Cerebellar nuclear complex (tissue), 1 donor: ENCODE results near the gene FAT1.

Source experiments
- DNase-seq, 2 experiments: peaks; one replicate each; lab custom pipeline; 2025; lab: John Stamatoyannopoulos, UW

Gene FAT1

DNA sequence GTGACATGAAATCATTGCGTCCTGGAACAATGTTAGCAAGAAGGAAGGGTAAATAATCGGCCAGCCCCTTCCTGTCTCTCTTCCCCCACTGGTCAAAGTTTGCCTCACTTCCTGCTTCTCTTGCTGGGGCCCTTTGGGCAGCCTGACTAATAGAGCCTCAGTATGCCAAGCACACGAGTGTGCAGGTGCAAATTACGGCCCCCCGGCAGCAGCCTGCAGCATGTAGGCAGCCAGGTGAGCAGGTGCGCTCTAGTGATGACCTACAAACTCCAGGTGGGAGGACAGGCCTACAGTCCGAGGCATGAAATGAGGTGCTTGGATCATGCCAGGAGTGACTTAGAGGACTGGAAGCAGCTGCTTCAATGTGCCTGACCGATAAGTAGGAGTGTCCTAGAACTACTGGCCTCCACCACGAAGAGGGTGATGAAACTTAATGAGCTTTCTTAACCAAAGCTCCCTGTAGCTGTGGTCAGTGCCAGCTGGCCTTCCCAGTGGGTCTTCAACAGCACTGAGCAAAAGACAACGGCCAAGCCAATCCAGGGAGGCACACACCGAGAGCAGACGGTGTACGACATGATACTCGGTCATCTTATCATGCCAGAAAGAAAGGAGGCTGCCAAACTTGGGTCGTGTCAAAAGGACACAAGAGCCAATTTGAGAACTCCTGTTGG lies 26.1 kb upstream of the FAT1 start:
- DNase-seq, result no peak

DNA sequence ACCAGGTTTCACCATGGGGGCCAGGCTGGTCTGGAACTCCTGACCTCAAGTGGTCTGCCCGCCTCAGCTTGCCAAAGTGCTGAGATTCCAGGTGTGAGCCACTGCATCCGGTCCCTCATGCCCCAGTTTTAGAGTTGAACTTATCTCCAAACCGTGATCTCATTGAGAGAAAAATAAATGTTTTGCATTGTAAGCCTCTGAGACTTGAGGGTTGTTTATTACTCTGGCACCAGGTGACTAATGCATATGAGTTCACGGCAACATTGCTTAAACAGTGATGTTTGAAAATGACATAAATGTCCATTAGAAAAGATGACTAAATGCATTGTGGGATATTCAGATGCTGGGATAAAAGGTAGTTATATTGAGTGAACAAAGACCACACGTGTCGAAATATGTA lies 22.9 kb upstream of the FAT1 start:
- no peak for DNase-seq

DNA sequence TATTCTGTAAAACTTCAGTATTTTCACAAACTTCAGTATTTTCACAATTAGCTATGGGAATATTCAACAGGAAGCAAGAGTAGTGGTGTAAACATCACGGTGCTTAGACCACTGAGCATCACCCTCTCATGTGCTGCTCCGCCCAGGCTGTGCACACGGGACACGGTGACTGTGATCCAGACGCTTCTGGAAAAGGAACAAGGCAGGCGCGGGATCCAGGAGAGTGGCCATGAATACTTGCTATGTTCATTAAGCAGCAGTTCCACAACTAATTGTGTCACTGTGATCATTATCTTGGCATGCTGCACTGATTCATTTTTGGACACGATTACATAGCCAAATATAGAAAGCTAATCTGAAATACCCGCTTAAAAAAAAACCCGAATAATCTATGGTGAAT lies 19.6 kb upstream of the FAT1 start:
- DNase-seq, result no peak

DNA sequence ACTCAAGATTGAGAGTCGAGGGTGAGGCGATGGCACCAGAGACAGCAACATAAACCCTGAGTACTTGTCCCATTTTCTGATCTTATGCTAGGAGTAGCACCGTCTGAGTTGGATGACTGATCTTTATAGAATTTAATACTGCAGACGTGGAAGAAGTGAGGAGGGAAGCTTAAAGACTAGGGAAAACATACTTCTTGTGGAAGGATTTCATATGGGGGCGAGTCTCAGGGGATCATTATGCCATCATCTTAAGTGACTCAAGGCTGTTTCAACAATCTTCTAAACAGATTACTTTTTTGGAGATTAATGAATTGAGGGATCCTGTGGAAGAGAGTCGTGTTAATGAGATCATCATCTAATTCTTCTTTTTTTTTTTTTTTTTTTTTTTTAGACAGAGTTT lies 17.2 kb upstream of the FAT1 start:
- no peak for DNase-seq

DNA sequence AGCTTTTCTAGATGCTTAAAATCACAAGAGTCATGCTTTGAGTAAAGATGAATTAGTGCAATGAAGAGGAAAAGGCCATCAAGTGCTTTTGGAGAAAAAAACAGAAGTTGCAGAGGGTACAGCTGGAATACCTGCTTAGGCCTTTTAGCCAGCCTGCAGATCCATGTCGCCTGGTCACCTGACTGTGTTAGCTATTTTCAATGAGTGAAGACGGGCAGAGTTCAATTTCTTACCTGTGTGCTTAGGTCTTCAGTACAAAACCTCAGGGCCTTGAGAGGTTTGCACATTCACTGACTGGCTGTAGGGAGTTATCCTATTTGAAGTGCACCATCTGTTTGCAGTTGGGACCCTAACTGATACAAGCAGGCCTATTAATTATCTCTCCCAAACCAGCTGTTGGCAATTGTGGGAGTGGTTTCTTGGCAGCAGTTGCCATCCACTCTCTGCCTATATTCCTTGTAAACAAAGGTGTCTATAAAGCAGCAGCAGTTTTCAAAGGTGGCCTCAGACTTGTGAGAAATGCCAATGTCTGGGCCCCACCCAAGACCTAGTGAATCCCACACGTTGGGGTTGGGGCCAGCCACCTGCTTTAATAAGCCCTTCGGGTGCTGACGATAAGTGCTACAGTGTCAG lies 16.3 kb upstream of the FAT1 start:
- no peak for DNase-seq

DNA sequence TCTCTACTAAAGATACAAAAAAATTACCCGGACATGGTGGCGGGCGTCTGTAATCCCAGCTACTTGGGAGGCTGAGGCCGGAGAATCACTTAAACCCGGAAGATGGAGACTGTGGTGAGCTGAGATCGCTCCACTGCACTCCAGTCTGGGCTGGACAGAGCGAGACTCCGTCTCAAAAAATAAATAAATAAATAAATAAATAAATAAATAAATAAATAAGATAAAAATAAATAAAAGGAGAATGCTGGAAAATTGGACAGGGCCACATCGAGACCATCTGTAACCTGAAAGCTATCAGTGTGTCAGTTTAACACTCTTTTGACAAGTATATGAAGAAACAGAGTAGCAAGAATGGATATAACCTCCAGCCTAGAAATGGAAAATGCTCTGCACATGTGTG lies 15.7 kb upstream of the FAT1 start:
- no peak for DNase-seq

DNA sequence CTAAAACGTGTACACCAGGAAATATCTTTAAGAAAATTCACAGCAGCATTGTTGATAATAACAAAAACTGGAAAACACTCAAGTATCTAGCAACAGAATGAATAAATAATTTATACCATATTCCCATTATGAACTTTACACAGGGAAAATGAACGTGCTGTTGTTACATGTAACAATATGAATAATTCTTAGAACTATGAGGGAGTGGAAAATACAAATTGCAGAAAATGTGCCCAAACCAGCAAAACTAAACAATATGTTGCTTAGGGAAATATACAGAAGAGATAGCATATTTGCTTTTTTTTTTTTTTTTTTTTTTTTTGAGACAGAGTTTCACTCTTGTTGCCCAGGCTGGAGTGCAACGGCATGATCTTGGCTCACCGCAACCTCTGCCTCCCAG lies 14.8 kb upstream of the FAT1 start:
- DNase-seq, result no peak

DNA sequence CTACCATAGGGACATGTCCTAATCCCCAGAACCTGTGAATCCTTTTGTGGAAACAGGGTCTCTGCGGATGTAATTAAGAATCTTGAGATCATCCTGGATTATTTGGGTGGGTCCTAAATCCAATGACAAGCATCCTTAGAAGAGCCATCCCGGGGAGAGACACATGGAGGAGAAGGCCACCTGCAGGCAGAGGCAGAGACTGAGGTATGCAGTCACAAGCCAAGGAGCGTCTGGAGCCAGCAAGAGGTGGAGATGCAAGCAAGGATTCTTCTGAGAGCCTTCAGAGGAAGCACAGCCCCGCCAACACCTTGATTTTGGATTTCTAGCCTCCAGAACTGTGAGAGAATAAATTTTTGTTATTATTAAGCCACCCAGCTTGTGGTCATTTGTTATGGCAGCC lies 13.8 kb upstream of the FAT1 start:
- no peak for DNase-seq

DNA sequence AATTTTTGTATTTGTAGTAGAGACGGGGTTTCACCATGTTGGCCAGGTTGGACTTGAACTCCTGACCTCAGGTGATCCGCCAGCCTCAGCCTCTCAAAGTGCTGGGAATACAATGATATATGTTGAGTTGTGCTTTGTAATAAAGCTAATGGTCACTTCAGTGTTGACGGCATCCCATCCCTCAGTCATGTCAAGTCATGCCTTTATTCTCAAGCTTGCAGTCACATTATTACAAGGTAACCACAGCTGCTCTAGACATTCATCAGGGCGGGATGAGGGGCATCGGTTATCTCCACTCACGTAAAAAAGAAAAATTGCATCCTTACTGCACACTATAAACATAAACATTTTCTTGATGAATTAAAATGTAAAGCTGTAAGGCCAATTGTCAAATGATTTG lies 12.8 kb upstream of the FAT1 start:
- DNase-seq, result no peak

DNA sequence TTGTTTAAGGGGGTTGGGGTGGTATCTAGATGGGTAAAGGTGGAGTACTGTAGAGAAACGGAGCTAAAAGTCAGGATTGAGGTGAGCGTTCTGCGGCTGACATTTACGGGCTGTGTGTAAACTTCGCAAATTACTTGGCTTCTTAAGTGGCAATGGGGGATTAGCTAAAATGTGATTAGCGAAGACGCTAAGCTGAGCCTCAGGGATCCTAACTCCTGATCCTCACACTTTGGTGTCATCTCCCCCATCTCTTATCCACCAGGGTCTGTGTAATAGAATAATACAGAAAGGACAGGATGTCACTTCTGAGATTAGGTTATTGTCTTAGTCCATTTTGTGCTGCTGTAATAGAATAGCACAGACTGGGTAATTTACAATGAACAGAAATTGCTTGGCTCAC lies 10.6 kb upstream of the FAT1 start:
- DNase-seq, result no peak

DNA sequence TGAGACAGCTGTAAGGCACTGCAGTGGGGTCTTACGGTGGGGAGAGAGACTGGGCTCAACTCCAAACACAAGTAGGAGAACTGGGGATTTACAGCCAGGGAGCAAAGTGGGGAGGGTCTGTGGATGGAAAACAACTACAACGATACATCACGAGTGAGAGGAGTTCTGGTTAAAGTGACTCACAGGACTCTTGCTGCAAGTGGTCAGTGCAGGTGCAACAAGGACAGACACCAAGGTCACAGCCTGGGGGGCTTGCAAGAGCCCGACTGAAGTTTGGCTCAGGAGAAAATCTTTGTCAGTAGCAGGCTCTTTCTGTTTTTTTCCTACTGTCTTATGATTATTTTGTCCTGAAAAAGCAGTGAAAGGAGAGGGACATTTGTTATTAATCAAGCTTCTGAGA lies 10.1 kb upstream of the FAT1 start:
- no peak for DNase-seq

DNA sequence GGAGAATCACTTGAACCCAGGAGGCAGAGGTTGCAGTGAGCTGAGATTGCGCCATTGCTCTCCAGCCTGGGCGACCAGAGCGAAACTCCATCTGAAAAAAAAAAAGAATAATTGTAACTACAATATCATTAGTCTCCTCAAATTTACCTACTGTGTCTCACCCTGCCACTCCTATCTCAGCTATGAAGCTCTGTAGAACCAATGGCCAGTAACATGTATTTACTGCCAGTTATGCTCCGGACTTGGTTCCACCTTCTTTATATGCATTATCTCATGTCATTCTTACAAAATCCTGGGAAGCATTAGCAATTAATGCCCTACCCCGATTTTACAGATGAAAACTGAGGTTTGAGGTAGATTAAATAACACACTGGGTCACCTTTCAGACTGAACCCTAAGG lies 7.0 kb upstream of the FAT1 start:
- no peak for DNase-seq

DNA sequence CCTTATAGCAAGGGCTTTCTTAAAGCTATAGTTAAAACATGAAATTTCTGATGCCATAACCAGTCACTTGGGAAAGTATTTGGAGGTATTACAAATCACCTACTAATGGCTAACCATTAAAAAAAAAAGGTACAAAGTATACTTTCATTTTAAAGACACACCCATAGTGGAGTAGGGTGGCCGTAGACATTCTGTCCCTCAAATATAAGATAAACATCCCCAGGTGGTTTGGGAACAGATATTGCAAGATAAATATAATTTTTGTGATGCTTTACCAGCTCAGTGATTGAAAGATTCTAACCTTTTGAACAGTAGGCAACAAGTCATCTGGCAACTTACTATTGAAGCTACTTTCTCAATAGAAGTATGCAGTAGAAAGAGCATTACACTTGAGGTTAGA lies 6.2 kb upstream of the FAT1 start:
- DNase-seq, result no peak

DNA sequence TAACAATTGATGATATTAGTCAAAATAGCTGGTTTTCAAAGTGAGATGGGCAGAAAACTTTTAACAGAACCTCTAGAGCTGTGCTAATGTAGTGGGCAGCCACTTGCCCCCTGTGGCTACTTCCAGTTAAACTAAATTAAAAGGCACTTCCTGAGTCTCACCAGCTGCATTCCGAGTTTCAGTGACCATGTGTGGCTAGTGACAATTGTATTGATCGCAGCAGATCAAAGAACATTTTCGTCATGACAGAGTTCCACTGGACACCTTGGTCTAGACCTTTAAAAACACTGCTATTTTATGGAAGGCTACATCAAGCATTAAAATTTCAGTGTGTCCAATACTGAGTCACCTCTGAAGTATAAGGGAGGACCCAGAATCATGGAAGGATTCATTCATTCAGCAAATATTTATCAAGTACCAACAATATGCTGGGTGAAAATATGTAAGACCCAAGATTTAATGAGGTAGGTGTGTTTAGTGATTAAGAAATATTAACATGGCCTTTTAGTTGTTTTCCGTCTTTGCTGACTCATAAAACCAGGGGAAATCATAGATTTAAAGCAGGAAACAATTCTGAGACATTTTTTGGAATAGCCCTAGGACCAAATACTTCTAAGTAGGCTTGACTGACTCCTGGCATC lies 5.1 kb upstream of the FAT1 start:
- no peak for DNase-seq

DNA sequence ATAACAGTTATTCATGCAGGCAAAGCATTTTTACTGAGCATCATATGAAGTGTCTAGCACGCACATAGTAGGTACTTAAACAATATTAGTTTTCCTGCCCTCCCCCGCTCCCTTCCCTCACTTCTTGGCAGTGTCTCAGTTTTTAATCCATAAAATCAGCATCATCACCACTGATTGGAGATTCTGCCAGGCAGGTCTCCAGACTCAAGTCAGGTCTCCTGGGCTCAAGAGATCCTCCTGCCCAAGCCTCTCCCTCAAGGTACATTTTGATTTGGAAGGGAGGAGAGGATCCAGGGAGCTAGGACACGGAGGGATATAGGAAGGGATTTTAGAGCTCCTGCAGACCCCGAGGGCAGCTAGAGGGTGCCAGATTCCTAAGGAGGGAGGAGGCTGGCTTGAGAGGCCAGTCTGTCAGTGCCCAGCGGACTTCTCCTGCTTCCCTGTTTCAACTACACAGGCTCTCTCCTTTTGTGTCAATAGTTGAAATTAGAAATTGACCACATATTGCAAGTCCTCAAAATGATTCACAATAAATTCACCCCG lies 4.4 kb upstream of the FAT1 start:
- no peak for DNase-seq

DNA sequence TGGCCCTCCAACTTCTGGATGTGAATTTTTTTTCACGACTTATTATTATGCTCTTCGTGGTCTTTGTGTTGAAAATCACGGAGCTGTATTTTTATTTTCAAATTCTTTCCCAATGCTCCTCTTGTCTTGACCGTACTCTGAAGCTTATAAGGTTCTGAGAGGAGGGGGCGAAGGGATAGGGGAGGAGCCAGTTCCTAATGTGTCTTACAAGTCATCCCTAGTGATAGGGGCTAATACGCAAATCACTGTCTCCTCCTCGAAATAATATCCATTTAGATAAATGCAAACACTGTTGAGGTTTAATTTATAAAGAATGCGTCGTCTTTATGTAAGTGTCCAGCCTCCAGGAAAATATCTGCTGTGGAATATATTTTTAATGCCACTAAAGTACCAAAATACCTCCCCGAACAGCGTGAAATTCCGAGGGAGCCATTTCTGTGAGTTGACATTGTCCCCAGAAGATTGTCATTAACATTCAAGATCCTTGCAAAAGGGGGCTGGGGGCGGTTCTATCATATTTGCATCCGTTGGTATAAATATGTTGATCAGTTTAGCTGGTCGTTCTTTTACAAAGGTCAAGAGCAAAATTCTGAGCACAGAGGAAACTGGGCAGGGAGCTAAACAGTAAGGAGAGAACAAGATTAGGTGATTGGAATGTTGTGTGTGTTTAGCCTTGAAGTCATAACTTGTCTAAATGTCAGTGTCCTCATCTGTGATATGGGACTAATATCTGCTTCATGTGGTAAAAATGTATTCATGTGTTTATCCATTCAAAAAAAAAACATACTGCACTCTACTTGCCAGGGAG lies 3.7 kb upstream of the FAT1 start:
- no peak for DNase-seq

DNA sequence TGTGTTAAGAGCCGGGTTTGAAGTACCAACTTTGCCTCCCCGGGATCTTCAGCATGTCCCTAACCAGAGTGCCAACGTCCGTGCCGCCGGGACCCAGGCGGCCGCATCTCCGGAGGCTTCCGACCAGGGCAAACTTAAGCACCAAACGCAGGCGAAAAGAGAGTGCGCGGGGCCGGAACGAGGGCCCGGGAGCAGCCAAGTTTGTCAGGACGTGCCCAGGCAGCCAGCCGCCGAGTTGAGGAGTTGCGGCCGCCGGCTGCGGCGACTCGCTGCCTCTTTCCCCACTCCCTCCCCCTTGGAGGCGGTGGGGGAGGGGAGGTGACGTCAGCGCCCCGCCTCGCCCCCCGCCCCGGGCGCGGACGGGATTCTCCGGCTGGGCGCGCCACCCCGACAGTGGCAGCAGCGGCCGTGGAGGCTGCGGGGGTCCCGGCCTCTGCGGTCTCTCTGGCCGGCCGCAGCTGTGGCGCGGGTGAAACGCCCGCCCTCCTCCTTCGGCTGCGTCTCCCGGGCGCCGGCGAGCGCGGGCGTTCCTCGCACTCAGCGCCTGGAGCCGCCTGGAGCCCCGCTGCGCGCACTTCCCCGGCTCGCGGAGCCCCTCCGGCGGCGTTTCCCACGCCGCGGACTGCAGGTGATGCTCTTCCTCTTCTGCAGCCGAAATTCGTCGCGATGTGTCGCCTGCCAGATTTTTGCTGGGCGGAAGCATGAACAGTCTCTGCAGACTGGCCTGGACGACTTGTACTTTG lies 2.9 kb upstream of the FAT1 start:
- no peak for DNase-seq

DNA sequence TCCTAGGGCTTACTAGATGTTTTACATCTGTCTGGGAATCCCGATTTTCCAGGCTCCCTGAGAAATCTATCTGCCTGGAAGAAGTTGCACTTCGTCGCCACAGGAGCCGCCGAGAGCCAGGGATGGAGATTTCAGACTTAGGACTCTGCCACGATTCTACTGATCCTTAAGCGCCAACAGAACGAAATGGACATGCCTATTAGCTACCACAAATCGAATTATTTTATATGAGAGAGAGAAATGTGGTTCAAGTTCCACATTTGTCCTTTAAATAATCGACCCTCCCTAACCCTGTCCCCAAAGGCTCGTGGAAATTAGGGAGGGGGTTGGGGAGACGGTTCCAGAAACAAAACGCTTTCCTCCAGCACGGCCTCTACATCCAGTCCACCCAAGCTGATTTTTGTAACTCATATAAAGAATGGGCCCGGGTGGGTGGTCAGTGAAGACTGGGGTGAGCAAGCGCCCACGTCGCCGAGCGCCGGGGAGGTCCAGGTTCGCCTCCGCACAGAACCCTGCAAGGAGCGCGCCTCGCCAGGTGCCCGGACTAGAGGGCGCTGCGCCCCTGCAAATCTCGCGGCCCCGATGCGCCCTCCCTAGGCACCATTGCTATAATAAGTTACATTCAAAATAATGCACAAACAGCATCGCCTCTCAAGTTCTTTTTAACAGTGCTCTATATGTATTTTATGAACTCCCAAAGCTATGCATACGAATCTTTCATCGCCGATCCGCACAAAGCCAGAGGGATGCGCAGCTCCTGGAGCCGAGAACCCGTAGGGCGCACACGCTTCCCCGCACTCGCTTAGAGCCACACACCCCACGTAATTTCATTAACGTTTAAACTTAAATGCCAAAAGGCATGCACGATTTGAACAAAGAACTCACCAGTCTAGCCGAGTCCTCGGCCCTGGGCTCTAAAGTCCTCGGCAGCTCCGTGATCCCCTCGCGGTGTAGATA lies 2.1 kb upstream of the FAT1 start:
- no peak for DNase-seq

DNA sequence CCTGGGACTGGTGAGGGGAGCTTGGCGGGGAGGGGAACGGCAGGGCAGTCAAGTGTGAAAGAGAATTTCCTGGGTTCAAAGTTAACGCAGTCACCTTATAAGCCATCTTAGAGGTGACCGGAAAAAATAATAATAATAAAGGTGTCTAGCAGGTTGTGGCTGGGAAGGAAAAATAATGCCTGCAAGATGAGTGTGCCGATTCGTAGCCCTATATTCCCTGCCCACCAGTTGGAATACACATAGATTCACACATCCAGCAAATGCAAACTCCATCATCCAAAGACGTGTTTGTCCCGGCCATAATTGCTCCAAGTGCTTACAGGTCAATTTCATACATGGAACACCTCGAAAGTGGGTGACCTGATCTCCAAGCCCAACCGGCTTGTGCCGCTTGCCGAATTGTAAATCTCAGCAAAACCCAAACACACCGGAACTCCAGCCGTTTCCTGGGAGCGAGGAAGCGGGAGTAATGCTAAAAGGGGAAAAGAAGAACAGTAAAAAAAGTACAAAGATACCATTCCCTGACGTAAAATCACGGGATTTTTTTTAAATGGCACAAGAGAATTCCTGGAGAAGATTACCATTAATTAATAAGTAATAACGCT lies 1.3 kb upstream of the FAT1 start:
- no peak for DNase-seq
